MM.1S (cell line): ENCODE results near the gene SMO.

ENCODE experiments used
- EZH2 ChIP-seq: fragments of 300-600 bp; sonication (generic); optimal IDR thresholded peaks from 2 replicates; pipeline ENCODE3; 2017; ENCODE audit warnings: low read depth, mild to moderate bottlenecking, antibody characterized with exemption, low read length, mixed read lengths
- EZH2phosphoT487 ChIP-seq: fragments of 300-600 bp; sonication (generic); IDR thresholded peaks from 2 replicates; pipeline ENCODE4 v1.6.1; 2018; ENCODE audit warnings: antibody characterized with exemption, low read length
- TF ChIP-seq, protein P1 (sequence below): fragments of 300-600 bp; sonication (generic); IDR thresholded peaks from 2 replicates; pipeline ENCODE4 v1.5.1; 2016; ENCODE audit warnings: antibody characterized with exemption, low read length, mixed read lengths

DNA sequence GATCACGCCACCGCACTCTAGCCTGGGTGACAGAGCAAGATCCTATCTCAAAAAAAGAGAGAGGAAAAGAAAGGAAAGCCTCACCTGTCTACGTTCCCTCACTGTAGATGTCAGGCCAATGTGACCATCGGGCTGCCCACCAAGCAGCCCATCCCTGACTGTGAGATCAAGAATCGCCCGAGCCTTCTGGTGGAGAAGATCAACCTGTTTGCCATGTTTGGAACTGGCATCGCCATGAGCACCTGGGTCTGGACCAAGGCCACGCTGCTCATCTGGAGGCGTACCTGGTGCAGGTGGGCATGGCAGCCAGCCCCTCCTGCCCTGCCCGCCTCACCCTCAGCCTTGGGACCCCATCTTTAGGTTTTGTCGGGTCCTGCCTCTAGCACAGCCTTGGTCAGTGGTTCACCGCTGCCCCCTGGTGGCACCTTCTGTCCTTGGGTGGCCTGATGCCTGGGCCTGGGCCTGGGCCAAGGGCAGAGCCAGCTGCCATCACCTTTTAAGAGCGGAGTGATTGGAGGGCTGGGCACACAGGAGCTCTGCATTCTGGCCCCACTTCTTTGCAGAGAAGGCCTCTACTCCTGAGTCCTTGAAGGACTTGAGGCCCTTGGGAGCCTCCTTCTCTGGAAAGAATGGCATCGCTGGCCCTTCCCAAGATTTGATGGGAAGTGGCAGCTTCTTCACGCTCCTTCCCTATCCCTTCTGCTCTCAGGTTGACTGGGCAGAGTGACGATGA, 22.0 kb downstream of the SMO start:
- TF ChIP-seq, protein P1, sequence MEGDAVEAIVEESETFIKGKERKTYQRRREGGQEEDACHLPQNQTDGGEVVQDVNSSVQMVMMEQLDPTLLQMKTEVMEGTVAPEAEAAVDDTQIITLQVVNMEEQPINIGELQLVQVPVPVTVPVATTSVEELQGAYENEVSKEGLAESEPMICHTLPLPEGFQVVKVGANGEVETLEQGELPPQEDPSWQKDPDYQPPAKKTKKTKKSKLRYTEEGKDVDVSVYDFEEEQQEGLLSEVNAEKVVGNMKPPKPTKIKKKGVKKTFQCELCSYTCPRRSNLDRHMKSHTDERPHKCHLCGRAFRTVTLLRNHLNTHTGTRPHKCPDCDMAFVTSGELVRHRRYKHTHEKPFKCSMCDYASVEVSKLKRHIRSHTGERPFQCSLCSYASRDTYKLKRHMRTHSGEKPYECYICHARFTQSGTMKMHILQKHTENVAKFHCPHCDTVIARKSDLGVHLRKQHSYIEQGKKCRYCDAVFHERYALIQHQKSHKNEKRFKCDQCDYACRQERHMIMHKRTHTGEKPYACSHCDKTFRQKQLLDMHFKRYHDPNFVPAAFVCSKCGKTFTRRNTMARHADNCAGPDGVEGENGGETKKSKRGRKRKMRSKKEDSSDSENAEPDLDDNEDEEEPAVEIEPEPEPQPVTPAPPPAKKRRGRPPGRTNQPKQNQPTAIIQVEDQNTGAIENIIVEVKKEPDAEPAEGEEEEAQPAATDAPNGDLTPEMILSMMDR: peak; percentile 98
- TF ChIP-seq EZH2 (no peak), EZH2phosphoT487 (no peak)
